OCI-LY1 (cell line): ENCODE results near the gene MUS81.
A peak's percentile ranks its signal among the peaks of the same experiment; 100 is the strongest.

Source experiments
- H2AFZ ChIP-seq: fragments of 200-600 bp; sonication (generic), shearing (Covaris generic); 2 replicates; pipeline ENCODE4 v1.6.0; 2014; ENCODE audit warnings: antibody characterized with exemption, mild to moderate bottlenecking, low read length
- H3F3A ChIP-seq: fragments of 200-600 bp; sonication (generic), shearing (Covaris generic); 2 replicates; pipeline ENCODE4 v1.6.0; 2014; ENCODE audit warnings: mild to moderate bottlenecking, antibody characterized with exemption, low read length, moderate library complexity; ENCODE audit not compliant: insufficient read depth
- H3K27ac ChIP-seq: fragments of 200-600 bp; sonication (generic); 2 replicates; pipeline ENCODE4 v1.5.1; 2014; ENCODE audit warnings: low read length, mixed run types, mild to moderate bottlenecking, low read depth; ENCODE audit not compliant: poor library complexity, severe bottlenecking
- H3K27me3 ChIP-seq: fragments of 200-600 bp; sonication (generic); 2 replicates; pipeline ENCODE4 v1.6.0; 2014; ENCODE audit warnings: antibody characterized with exemption, mild to moderate bottlenecking, low read length, moderate library complexity; ENCODE audit not compliant: insufficient read depth
- H3K36me3 ChIP-seq: fragments of 200-600 bp; sonication (generic); 2 replicates; pipeline ENCODE4 v1.6.1; 2014; ENCODE audit warnings: mild to moderate bottlenecking, antibody characterized with exemption, low read length, moderate library complexity, mixed read lengths; ENCODE audit not compliant: insufficient read depth
- H3K4me1 ChIP-seq: fragments of 200-600 bp; sonication (generic); 2 replicates; pipeline ENCODE4 v1.5.1; 2014; ENCODE audit warnings: mild to moderate bottlenecking, low read length, moderate library complexity; ENCODE audit not compliant: insufficient read depth, severe bottlenecking
- H3K4me2 ChIP-seq: fragments of 200-600 bp; sonication (generic), shearing (Covaris generic); 2 replicates; pipeline ENCODE4 v1.6.1; 2014; ENCODE audit warnings: low read length
- H3K4me3 ChIP-seq: fragments of 200-600 bp; sonication (generic); 2 replicates; pipeline ENCODE4 v1.5.1; 2014; ENCODE audit warnings: low read length, low read depth, mild to moderate bottlenecking, mixed read lengths; ENCODE audit not compliant: poor library complexity, severe bottlenecking
- H3K79me2 ChIP-seq: fragments of 200-600 bp; shearing (Covaris generic); 2 replicates; pipeline ENCODE4 v1.6.1; 2016; ENCODE audit warnings: mixed run types, low read length, mixed read lengths; ENCODE audit not compliant: insufficient read depth
- H3K9ac ChIP-seq: fragments of 200-600 bp; sonication (generic), shearing (Covaris generic); 2 replicates; pipeline ENCODE4 v1.6.1; 2014; ENCODE audit warnings: mild to moderate bottlenecking, low read length, mixed read lengths
- H3K9me2 ChIP-seq: fragments of 200-600 bp; sonication (generic), shearing (Covaris generic); 2 replicates; pipeline ENCODE4 v1.6.1; 2014; ENCODE audit warnings: low read depth, mild to moderate bottlenecking, low read length, mixed read lengths
- H3K9me3 ChIP-seq: fragments of 200-600 bp; shearing (Covaris generic); 2 replicates; pipeline ENCODE4 v1.6.1; 2014; ENCODE audit warnings: low read length, mixed read lengths
- H4K20me1 ChIP-seq: fragments of 200-600 bp; sonication (generic), shearing (Covaris generic); 2 replicates; pipeline ENCODE4 v1.6.0; 2016; ENCODE audit warnings: mild to moderate bottlenecking, low read length; ENCODE audit not compliant: insufficient read depth
- CTCF ChIP-seq: fragments of 200-600 bp; sonication (generic), shearing (Covaris generic); IDR thresholded peaks from 2 replicates; pipeline ENCODE4 v1.5.1; 2017; ENCODE audit warnings: mild to moderate bottlenecking, antibody characterized with exemption, low read length, moderate library complexity, mixed read lengths
- EZH2 ChIP-seq: fragments of 200-600 bp; sonication (generic), shearing (Covaris generic); IDR thresholded peaks from 2 replicates; pipeline ENCODE4 v1.8.0; 2017; ENCODE audit warnings: borderline replicate concordance, mixed run types, mild to moderate bottlenecking, antibody characterized with exemption, low read length, moderate library complexity, mixed read lengths

MUS81 gene

GRCh38 chr11:65892661-65893317, 32.6 kb downstream of the MUS81 start:
- Histone ChIP-seq H4K20me1 (no peaks in the 10 kb centered on the region), H3K79me2 (no peaks in the 10 kb centered on the region), H3K4me3 (peak overlapping the region; percentile 86), H3K9ac (no peak overlapping the region; the same call in 1 of the 2 replicates), H3K9me2 (no peaks in the 10 kb centered on the region), H3F3A (peaks cover 5% of the 10 kb centered on the region), H3K27ac (peak overlapping the region; percentile 57), H3K4me2 (peak overlapping the region; percentile 100), H3K36me3 (no peaks in the 10 kb centered on the region), H3K27me3 (no peaks in the 10 kb centered on the region; the same call in 1 of the 2 replicates), H3K9me3 (no peaks in the 10 kb centered on the region), H3K4me1 (peaks cover 50% of the 10 kb centered on the region), H2AFZ (no peak overlapping the region)
- TF ChIP-seq CTCF (no peak), EZH2 (no peak)

GRCh38 chr11:65894034-65894591, 33.9 kb downstream of the MUS81 start:
- no peaks in the 10 kb centered on the region for H3K79me2 ChIP-seq
- peak overlapping the region; percentile 100 for H3K4me2 ChIP-seq
- no peak overlapping the region for H2AFZ ChIP-seq

GRCh38 chr11:65895482-65895981, 35.3 kb downstream of the MUS81 start:
- no peak overlapping the region for H3K4me3 ChIP-seq
- no peak overlapping the region for H3K27ac ChIP-seq
- no peaks in the 10 kb centered on the region for H3K36me3 ChIP-seq
- no peak for TF ChIP-seq CTCF
- TF ChIP-seq EZH2 = no peak
- no peaks in the 10 kb centered on the region for H3K9me3 ChIP-seq
- no peaks in the 10 kb centered on the region for H4K20me1 ChIP-seq
- no peaks in the 10 kb centered on the region for H3K9me2 ChIP-seq
- no peaks in the 10 kb centered on the region for H3K79me2 ChIP-seq
- H3K27me3 ChIP-seq = peaks cover 9% of the 10 kb centered on the region; the same call in 1 of the 2 replicates
- H3K4me1 ChIP-seq = peaks cover 48% of the 10 kb centered on the region
- no peak overlapping the region for H2AFZ ChIP-seq
- H3K4me2 ChIP-seq = no peak overlapping the region
- no peaks in the 10 kb centered on the region for H3F3A ChIP-seq
- no peak overlapping the region for H3K9ac ChIP-seq

More at GRCh38 chr11:65894034-65894591, 33.9 kb downstream of the MUS81 start:
- Histone ChIP-seq H3K4me1 (peaks cover 46% of the 10 kb centered on the region), H3K4me3 (peak overlapping the region; percentile 86), H3K9ac (peak overlapping the region; percentile 64; the same call in 1 of the 2 replicates), H3K27ac (peak overlapping the region; percentile 25), H4K20me1 (no peaks in the 10 kb centered on the region), H3F3A (peaks cover 5% of the 10 kb centered on the region), H3K36me3 (no peaks in the 10 kb centered on the region), H3K27me3 (peaks cover 6% of the 10 kb centered on the region; the same call in 1 of the 2 replicates), H3K9me3 (no peaks in the 10 kb centered on the region), H3K9me2 (no peaks in the 10 kb centered on the region)
- TF ChIP-seq EZH2 = no peak
- TF ChIP-seq CTCF = no peak
